GM13976 (cell line): ENCODE measurements around the gene EDN3.

Source experiments
- DNase-seq: peaks from one replicate; pipeline ENCODE4 v3.0.0; 2012; ENCODE audit warnings: low spot score
- CTCF ChIP-seq: IDR thresholded peaks from 2 replicates; pipeline ENCODE4 v1.5.1; 2012; ENCODE audit warnings: borderline replicate concordance, mild to moderate bottlenecking; ENCODE audit not compliant: insufficient read depth; ENCODE audit errors: extremely low read depth, missing control alignments, control extremely low read depth
- in situ Hi-C: fragments of 300-500 bp; cut with MboI; formaldehyde crosslinking; loops from one replicate; pipeline ENCODE4 v1.12.0; 2022; ENCODE audit warnings: low sequenced_read_pairs, mixed read lengths, inconsistent platforms; ENCODE audit not compliant: unreplicated experiment

The EDN3 gene

GRCh38 chr20:59289994-59290393 lies 10.4 kb upstream of the EDN3 start:
- DNase-seq: no peak
- TF ChIP-seq CTCF: no peak
- in situ Hi-C loops: no loop called here

GRCh38 chr20:59291740-59292383 lies 8.5 kb upstream of the EDN3 start:
- in situ Hi-C loops: no loop called here
- DNase-seq: no peak
- no peak for TF ChIP-seq CTCF

- TF ChIP-seq CTCF: no peak
- no peak for DNase-seq
- in situ Hi-C loops: no loop called here
Measured at GRCh38 chr20:59295531-59295930, 4.9 kb upstream of the EDN3 start.

- in situ Hi-C loops: no loop called here
- DNase-seq: no peak
- TF ChIP-seq CTCF: no peak
Measured at GRCh38 chr20:59297686-59298085, 2.7 kb upstream of the EDN3 start.

- in situ Hi-C loops: no loop called here
- DNase-seq: no peak
- TF ChIP-seq CTCF: no peak
Measured at GRCh38 chr20:59299945-59300332, 472 bp upstream of the EDN3 start.

GRCh38 chr20:59301343-59302007 lies 1.1 kb downstream of the EDN3 start:
- no peak for DNase-seq
- TF ChIP-seq CTCF: no peak
- in situ Hi-C loops: no loop called here
